ENCODE results near the gene CMC2. TPM values are rescaled to one million over a fixed set of nuclear protein-coding genes. Genes with fewer than 3 reads are reported as not detected.

Gene CMC2
- total RNA-seq, 4 donors from 2014 or later = 29.7 to 78.1 (median 41.9) TPM

- TF ChIP-seq POLR2A (IDR thresholded peaks at IDR 0.05; ENCODE audit: low read depth) = no peak
- TF ChIP-seq, protein P1, sequence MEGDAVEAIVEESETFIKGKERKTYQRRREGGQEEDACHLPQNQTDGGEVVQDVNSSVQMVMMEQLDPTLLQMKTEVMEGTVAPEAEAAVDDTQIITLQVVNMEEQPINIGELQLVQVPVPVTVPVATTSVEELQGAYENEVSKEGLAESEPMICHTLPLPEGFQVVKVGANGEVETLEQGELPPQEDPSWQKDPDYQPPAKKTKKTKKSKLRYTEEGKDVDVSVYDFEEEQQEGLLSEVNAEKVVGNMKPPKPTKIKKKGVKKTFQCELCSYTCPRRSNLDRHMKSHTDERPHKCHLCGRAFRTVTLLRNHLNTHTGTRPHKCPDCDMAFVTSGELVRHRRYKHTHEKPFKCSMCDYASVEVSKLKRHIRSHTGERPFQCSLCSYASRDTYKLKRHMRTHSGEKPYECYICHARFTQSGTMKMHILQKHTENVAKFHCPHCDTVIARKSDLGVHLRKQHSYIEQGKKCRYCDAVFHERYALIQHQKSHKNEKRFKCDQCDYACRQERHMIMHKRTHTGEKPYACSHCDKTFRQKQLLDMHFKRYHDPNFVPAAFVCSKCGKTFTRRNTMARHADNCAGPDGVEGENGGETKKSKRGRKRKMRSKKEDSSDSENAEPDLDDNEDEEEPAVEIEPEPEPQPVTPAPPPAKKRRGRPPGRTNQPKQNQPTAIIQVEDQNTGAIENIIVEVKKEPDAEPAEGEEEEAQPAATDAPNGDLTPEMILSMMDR (IDR thresholded peaks at IDR 0.05) = no peak
- no peak for TF ChIP-seq EP300 (IDR thresholded peaks at IDR 0.05)
- TF ChIP-seq POLR2AphosphoS5 (IDR thresholded peaks at IDR 0.05) = no peak
- Histone ChIP-seq H3K27me3 (no peaks in the 10 kb centered on the region), H3K27ac (replicated peaks in 1 of 4) (peak overlapping the region; percentile 95 to 100 (median 98)), H3K9me3 (no peaks in the 10 kb centered on the region), H3K4me3 (peak overlapping the region; percentile 70 to 100 (median 85)), H3K4me1 (peaks cover 25 to 39% (median 34%) of the 10 kb centered on the region in 4 donors), H3K36me3 (no peaks in the 10 kb centered on the region)
- intact Hi-C loops (cut with DNase I) = loop anchor here (10.0 kb wide), 1 partner anchor 69 kb away; the partner anchor contains the start of gene C16orf46
- 25% methylated on average over 17 of the region's 18 CpGs for WGBS
- DNase-seq (ENCODE audit: extremely low spot score) = no peak
Measured at GRCh38 chr16:81005610-81006161, 999 bp downstream of the CMC2 start.

GRCh38 chr16:81004646-81005353 is 1.9 kb downstream of the CMC2 start:
- 56% methylated on average over 14 of the region's 14 CpGs for WGBS
- peaks cover 25 to 39% (median 34%) of the 10 kb centered on the region in 4 donors for H3K4me1 ChIP-seq

DNA sequence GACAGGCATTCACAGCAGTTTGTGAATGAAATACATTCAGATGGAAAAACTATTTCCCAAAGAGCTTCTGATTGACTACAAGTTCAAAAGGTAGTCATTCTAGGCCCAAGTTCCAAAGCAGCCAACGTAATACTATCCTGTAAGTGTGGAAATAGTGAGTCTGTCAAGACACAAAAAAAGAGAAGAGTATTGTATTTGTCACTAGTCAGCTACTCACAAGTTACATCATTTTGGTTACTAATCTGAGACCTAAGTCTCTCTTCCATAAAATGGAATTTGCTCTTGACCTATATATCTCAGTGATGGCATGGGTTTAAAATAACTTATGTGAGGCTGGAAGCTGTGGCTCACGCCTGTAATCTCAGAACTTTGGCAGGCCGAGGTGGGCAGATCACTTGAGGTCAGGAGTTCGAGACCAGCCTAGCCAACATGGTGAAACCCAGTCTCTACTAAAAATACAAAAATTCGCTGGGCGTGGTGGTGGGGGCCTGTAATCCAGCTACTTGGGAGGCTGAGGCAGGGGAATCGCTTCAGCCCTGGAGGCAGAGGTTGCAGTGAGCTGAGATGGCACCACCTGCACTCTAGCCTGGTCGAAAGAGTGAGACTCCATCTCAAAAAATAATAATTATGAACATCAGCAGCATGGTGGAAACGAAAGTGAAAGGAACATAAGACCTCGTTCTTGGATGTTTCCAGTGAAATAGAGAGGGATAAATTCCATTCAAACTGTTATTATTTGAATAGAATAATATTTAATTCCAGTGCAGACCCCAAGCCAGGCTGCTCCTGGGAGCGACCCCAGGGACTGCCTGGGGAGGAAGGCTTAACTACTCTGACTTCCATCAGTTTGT is 2.9 kb downstream of the CMC2 start:
- H3K27ac ChIP-seq (replicated peaks in 1 of 4) = peak overlapping the region; percentile 28 to 54 (median 36)

More at GRCh38 chr16:81004646-81005353, 1.9 kb downstream of the CMC2 start:
- no peaks in the 10 kb centered on the region for H3K27me3 ChIP-seq
- intact Hi-C loops (cut with DNase I) = loop anchor here (10.0 kb wide), 1 partner anchor 70 kb away; the partner anchor contains the start of gene C16orf46
- peak overlapping the region; percentile 31 to 100 (median 85) for H3K4me3 ChIP-seq
- TF ChIP-seq, protein P1 (IDR thresholded peaks at IDR 0.05) = peak; percentile 63 to 76 (median 64)
- TF ChIP-seq POLR2AphosphoS5 (IDR thresholded peaks at IDR 0.05) = no peak
- no peak for TF ChIP-seq POLR2A (IDR thresholded peaks at IDR 0.05; ENCODE audit: low read depth)
- TF ChIP-seq EP300 (IDR thresholded peaks at IDR 0.05) = no peak
- H3K9me3 ChIP-seq = no peaks in the 10 kb centered on the region
- no peak for DNase-seq (ENCODE audit: extremely low spot score)
- H3K27ac ChIP-seq (replicated peaks in 1 of 4) = peak overlapping the region; percentile 28 to 54 (median 36)
- no peaks in the 10 kb centered on the region for H3K36me3 ChIP-seq

DNA sequence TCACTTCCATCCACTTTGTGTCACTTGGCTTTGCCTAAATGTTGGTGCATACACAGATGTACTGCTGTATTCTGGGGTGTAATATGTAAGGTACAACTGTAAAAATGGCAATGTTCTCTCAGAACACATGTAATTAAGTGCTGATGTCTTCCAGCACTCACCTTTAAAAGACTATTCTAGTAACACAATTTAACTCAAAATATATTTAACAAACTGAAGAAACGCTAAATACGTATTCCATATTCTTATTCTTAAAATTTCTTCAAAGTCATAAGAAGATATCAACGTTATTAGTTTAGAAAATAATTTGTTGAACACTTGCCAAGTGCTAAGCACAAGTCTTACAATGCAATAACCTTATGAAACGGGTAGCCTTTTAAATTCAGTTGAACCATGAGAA is 3.6 kb downstream of the CMC2 start:
- H3K9me3 ChIP-seq = no peaks in the 10 kb centered on the region
- H3K4me3 ChIP-seq = no peak overlapping the region
- no peaks in the 10 kb centered on the region for H3K36me3 ChIP-seq
- DNase-seq (ENCODE audit: extremely low spot score) = no peak
- H3K27me3 ChIP-seq = no peaks in the 10 kb centered on the region
- no peak overlapping the region for H3K27ac ChIP-seq (replicated peaks in 1 of 4)
- H3K4me1 ChIP-seq = peaks cover 23 to 34% (median 30%) of the 10 kb centered on the region in 4 donors
- TF ChIP-seq POLR2AphosphoS5 (IDR thresholded peaks at IDR 0.05) = no peak
- no peak for TF ChIP-seq POLR2A (IDR thresholded peaks at IDR 0.05; ENCODE audit: low read depth)
- TF ChIP-seq, protein P1 (IDR thresholded peaks at IDR 0.05) = no peak
- no peak for TF ChIP-seq EP300 (IDR thresholded peaks at IDR 0.05)
- intact Hi-C loops (cut with DNase I) = loop anchor here (10.0 kb wide), 1 partner anchor 72 kb away; the partner anchor contains the start of gene C16orf46
- WGBS = 74% methylated on average over 4 of the region's 4 CpGs

More for the DNA sequence above, 2.9 kb downstream of the CMC2 start:
- Histone ChIP-seq H3K4me3 (peak overlapping the region; percentile 31 to 100 (median 85)), H3K36me3 (no peaks in the 10 kb centered on the region), H3K4me1 (peaks cover 25 to 39% (median 34%) of the 10 kb centered on the region in 4 donors), H3K27me3 (no peaks in the 10 kb centered on the region), H3K9me3 (no peaks in the 10 kb centered on the region)
- no peak for DNase-seq (ENCODE audit: extremely low spot score)
- 68% methylated on average over 11 of the region's 11 CpGs for WGBS
- TF ChIP-seq POLR2A (IDR thresholded peaks at IDR 0.05; ENCODE audit: low read depth) (no peak), POLR2AphosphoS5 (IDR thresholded peaks at IDR 0.05) (no peak), EP300 (IDR thresholded peaks at IDR 0.05) (no peak)
- TF ChIP-seq, protein P1 (IDR thresholded peaks at IDR 0.05) = no peak
- intact Hi-C loops (cut with DNase I) = loop anchor here (10.0 kb wide), 1 partner anchor 71 kb away; the partner anchor contains the start of gene C16orf46

All from esophagus muscularis mucosa (tissue), 4 donors.